Middle frontal gyrus (tissue), 1 donor: ENCODE results near the gene SLC45A1.

Source experiments
- DNase-seq: peaks from one replicate; pipeline ENCODE4 v3.0.0-alpha.2; 2015; ENCODE audit warnings: low spot score; ENCODE audit errors: extremely low spot score

The SLC45A1 gene

DNA sequence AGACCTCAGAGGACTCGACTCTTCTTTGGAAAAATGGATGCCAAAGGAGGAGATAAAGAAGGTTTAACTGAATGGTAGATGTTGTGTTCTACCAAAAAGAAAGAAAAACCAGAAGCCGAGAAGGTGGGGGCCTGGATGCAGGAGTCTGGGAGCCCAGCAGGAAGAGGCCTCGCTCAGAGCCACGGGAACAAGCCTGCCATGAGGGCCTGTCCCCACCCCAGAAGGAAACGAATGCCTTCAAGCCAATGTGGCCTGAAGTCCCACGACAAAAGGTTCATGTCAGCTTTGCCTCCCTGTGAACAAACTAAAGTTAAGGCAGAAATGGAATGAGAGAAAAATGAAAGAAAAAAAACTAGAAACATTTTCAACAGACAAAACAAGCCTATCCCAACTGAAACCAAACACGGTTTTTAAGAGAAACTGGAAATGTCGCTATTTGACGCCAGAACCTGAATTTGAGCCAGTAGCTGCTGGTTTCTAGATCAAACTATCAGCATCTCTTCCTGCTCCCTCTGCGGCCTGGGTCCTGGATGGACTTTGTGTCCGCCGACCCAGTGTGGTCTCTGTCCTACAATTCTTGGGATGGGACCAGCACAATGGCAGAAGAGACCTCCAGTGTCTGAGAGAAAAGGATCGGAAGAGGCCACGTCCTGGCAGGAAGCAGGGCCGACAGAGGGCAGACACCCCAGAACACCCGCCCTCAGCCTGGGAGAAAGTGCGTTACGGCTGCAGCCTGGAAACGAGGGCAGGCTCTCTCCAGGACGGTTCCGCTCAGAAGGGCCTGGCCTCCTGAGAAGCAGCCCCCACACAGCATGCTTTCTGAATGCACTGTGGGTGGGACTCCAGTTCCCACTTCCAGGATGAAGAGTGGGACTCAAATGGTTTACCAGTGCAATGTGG, 35.2 kb downstream of the SLC45A1 start:
- no peak for DNase-seq

DNA sequence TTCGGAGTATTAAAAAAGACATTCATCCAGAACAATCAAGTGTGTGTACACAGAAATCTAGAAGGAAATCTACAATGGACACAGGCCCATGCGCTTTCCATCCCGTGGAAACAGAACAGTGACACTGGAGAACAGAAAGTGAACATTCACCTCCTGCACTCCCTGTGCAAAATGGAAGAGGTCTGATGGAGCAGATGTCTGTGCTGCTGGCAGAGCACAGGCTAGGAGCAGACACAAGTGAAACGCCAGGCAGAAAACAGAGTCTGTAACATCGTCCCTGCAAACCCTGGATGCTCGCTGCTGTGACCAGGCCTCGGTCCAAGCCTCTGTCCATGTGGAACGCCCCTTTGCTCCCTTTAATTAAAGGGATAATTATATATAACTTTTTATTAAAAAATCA, 36.1 kb downstream of the SLC45A1 start:
- DNase-seq, result no peak

DNA sequence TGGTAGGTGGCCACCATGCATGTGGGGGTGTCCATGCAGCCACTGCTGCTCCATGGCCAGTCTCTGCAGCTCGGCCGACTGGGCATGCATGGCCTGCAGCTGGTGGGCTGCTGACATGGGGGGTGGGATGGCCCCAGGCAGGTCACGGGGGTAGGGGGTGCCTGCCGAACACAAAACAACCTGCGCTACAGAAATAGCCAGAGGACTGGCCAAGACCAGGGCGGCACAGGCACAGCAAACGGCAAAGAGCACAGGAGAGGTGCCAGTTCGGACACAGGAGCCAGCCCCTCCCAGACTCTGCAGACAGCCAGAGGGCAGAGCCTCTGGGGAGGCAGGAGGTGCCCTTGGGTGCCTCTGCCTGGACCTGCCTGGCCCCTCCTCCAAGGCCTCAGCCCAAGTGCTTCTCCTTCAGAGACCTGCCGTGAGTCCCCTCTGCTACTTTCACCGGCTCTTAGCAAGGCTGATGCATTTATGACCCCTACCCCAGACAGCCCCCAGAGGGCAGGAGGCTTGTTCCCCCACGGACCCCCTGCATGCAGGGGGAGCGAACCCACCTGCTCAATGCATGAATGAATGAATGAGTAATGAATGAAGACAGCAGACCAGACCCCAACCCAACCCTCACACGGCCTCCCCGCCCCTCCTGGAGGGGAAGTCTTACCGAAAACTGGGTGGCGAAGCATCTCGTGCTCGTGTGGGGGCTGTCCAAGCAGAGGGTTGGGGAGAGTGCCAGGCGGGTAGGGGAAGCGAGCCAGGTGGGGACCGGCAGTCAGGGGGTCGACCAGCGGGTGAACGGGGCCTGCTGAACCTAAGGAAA, 37.7 kb downstream of the SLC45A1 start:
- DNase-seq, result no peak

DNA sequence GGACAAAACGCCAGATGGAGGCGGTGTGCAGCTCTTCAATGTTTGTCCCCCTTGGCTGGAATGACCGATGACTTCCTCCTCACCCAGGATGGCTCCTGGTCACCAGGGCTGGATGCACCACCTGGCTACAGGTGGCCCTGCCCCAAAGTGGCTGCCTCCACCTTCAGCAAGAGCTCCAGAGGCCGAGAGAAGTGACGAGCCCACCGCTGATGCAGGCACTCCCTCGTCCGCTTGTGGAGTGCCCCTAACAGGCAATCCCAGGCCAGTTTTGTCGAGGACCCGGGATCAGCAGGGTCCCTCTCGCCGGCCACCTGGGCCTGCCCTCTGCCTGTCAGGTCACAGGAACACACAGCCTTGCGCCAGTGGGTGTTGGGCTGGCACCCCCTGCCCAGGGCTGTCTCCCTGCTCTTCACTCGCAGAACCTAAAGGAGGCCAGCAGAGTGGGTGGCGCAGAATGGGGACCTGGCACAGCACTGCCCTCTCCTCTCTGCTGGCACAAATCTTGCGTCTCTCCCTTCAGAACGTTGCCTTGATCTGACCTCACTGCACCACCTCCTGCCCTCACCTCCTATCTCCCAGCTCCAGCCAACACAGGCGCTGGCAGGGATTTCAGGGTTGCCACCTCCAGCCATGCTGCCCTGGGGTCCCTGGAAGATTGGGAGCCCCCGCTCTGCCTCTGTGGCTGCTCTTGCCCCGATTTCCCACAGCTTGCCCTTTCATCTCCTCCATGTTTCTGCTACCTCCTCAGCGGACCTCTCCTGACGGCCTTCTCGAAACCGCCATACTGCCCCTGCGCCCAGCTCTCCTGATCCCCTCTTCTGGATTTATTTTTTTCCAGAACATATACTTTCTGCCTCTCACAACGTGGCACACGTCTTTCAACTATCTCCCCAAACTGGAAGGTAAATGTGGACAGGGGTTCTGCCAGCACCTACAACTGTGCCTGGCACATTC, 38.6 kb downstream of the SLC45A1 start:
- no peak for DNase-seq

DNA sequence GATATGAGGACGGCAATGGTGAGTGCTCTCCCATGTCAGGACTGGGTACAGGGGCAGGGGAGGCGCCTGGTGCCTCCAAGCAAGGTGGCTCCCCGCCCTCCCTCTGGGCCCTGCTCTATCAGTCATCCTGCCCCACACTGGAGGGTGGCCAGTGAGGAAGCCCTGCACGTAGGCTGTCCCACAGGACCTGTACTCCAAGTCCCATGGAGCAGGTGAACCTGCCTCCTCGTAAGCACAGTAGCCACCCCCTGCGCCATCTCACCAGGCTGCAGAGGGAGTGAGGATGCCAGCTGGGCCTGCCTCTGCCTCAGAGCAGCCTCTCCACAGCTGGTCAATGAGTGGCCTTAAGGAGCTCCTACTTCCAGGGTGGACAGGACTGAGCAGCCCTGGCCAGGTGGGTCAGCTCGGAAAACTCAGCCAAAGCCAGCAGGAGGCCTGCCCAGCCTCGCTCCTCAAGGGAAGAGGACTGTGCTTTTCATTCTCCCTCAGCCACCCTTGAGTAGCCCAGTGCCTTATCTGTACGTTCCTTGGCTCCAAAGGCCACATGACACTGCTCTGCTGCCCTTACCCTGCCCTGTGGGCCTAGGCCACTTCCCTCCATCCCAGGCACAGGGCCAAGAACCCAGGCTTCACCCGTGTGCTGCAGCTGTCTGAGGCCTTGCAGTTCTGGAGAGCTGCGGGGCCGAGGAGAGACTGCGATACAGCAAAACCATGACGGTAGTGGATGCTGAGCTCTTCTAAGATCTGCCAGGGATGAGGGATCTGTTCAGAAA, 39.6 kb downstream of the SLC45A1 start:
- DNase-seq, result no peak

DNA sequence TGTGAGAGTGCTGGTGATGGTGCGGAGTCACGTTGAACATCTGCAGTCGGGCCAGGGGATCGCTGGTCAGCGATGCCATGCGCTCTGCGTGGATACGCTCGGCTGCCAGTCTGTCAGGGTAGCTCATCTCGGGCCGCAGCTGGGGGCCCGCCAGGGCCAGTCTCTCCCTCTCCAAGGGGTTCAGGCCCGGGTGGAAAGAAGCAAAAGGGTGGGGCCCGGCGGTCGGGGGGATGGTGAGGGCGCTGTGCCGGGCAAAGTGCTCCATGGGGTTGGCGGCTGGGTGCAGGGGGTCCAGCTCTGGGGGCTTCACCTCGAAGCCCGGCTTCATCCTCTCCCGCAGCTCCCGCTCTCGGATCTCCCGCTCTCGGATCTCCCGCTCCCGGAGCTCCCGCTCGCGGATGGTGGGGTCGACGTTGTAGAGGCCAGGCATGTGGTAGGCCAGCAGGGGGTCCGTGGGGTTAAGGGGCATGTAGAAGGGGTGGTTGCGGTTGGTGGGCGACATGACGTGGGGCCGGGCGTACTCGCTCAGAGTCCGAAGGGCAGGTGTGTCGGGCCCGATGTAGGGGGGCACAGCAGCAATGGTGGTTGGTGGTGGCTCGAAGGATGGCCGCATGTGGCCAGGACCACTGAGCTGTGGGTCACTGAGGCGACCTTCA, 40.5 kb downstream of the SLC45A1 start:
- DNase-seq, result no peak

DNA sequence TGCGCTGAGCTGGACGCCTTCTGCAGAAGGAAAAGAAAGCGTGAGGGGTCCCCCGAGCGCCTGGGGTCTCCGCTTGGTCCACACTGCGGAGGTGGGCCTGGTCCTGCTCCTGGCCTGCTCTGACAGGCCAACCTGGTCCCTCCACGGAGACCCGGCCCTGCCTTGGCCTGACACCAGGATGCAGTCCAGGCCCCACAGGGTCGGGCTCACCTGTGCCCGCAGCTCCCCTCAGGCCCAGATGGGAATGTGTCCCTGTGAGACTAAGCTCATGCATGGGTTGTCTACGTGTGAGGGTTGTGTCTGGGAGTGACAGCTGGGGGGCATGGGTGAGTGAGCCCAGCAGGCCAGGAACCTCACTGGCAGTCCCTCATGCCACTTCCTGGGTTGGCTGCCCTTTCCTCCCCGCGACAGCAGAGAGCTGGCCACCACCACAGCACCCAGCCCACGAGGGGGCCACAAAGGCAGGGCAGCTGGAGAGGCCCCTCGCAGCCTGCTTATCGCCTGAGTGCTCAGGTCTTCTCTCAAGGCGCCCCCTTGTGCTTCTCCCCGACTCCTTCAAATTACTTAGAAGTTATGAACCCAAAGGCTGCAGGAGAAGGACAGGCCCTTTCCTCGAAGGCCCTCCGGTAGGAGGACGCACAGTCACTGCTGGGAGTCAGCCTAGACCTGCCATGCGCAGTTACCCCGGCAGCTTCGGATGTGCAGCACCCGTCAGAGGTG, 41.1 kb downstream of the SLC45A1 start:
- no peak for DNase-seq

DNA sequence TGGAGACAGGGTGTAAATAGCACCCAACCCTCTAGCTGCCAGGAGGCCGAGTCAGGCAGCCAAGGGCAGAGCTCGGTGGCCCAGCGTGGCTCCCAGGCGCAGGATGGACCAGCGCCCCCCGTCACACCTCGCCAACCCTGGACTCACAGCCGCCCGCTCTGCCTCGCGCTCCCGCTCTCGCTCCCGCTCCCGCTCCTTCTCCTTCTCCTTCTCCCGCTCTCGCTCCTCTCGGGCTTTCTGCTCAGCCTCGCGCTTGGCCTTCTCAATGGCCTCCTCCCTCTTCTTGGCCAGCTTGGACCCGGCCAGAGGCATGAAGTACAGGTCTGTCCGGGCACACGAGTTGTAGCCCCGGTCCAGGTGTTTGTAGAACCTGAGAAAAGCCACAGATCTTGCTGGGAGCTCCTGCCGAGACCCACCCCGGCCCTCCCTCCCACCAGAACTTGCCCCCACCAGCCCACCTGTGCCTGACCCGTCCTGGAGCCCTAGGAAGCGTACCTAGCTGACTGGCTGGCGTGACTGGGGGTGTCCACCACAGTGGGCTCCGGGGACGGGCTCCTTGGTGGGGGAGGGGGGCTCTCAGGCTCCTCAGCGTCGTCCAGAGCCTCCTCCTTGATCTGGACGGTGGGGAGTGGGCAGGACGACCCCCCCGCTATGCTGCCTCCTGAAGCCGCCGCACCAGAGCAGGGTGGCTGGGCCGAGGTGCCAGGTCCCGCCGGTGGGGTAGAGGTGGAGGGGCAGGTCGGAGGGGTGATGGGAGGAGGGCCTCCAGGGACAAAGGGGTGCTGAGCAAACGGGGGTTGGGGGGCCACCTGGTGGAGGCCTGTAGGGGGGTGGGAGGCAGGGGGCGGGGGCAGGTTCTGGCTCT, 41.9 kb downstream of the SLC45A1 start:
- no peak for DNase-seq

DNA sequence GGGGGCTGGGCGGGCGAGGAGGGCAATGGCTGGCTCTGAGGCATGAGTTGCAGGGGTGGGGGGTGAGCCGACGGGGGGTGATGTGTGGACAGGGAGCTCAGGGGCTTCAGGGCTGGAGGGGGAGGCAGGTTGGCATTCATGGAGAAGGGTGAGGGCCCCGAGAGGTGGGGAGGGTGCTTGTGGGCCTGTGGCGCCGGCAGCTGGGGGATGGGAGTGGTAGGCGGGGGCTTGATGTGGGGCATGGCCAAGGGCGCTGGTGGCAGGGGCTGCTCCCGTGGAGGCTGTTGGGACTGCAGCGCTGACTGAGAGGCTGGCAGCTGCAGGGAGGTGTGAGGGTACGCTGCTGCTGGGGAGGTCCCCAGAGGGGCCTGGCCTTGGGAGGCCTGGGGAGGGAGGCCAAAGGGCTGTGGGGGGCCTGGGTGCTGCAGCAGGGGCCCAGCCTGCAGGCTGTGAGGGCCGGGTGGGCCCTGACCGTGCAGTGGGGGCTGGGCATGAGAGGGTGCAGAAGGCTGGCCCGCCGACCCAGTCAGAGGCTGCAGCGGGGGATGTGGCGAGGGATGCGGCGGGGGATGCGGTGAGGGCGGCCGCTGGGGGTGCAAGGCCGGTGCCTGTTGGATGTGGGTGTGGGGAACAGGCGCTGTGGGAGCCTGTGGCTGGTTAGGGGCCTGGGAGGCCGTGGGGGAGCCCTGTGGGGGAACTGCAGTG, 42.7 kb downstream of the SLC45A1 start:
- DNase-seq, result no peak

DNA sequence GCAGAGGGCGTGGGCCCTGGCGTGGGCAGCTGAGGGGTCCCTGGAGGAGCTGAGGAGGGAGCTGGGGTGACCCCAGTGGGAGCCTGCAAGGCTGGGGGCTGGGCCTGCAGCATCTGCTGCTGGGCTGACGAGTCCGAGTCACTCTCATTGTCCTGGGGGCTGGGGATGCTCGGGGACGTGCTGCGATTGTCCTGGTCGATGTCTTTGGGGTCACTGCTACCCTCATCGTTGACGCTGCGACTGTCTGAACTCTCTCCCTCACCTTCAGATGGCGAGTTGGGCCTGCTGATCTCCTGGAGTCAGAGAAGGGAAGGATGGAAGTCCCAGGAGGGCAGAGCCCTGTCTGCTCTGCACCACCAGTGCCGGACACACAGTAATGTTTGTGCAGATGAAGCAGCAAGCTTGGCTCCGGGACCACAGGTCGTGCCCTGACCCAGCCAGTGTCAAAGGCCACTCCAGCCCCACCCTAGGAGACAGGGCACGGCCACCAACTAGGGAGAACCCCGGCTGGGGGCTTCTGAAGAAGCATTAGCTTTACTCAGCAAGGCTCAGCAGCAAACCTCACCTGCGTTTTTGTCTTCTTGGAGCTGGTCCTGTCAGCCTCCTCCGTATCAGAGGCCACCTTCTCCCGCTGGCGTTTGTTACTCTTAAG, 43.4 kb downstream of the SLC45A1 start:
- no peak for DNase-seq

DNA sequence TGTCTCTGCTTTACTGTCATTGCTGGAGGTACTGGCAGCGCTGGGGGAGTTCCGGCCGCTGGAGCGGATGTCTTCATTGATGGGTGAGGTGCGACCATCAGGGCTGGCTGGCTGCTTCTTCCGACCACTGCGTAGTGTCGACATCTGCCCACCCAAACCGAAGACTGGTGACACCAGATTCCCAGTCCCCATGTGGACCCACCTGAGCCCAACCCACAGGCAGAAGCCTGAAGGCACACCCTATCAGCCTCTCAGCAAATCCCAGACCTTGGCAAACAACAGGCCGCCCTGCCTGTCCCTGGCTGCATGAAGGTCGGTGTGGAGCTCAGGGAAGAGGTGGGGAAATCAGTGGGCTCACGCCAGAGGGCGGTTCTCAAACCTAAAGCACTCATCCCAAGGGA, 44.8 kb downstream of the SLC45A1 start:
- DNase-seq, result no peak

DNA sequence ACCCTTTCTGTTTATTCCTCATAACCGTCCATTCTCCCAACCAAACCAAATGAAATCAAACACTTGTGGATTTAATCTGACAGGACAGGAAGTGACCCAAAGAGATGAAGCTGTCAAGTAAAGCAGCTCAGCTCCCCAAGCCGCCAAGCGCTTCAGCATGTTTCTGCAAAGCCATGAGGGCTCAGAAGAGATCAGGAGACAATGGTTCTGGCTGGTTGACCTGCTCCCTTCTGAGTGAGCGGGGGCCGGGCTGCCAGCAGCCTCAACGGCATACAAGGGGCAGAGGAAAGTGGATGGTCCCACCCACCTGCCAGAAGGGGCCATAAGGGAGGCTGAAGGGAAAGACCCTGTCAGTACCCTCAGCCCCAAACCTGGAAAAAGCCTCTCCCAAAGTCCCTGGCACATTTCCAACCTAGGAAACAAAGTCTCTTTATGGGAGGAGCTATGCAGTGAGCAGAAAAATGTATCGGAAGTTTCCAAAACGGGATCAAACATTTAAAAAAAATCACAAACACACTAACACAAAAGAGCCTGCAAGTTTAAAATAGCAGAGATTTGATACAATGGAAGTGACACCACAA, 45.4 kb downstream of the SLC45A1 start:
- DNase-seq, result no peak

DNA sequence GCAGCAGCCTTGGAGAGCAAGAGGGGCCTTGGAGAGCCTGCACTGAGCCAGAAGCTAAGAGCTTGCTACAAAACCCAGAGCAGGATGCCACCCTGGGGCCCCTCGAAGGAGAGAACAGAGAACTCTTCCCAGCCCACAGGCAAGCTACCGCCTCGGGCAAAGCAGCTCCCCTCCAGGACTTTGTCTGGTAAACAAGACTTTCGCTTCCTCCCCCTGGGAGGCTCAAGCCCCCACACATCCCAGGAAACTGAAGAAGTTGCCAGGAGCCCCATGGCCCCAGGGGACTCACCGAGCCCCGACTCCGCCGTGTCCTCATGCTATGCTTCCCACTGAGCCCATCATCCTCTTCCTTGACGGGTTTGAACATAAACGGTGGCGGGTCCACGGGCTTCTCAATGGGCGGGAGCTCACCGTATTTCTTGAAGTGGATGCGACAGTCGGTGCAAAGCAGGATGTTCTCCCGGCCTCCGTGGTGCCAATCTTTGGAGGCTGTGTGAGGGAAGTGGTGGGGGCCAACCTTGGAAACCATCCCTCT, 45.9 kb downstream of the SLC45A1 start:
- no peak for DNase-seq

DNA sequence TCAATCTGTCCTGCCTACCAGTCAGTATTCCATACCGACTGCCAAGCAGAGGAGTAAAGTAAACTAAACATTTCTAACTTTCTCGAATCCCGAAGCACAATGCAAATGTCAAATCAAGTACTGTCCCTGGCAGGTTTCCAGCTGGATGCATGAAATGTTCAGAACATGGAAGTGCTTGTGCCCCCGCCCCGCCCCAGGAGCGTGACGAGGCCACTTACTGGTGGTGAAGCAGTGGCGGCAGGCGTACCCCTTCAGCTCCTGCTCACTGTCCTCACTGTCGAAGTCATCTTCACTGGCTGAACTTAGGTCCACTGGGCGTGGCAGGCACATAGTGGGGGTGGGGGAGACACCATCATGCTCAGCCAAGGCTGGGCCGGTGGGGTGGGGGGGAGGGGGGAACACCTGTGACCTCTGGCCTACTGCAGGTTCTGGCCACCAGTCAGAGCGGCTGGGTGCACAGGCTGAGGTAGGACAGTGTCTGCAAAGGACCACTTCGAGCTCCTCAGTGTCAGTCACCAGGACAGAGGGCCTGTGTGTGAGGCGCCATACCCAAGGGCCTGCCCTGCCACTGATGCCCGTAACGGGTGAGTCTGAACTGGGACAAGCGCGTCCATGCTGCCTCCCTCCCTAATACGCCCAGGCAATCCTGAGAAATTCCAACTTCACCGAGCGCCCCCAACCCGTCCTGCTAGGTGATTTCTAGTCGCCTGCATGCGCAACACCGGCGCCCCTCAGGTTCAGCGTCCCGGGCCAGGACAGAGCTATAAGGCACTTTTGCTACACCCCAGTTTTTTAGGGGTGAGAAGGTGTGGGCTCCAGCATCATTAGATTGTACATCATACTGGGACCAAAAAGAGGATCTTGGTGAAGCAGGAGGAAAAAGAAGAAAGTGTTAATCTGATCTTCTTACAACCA, 46.9 kb downstream of the SLC45A1 start:
- DNase-seq, result no peak

DNA sequence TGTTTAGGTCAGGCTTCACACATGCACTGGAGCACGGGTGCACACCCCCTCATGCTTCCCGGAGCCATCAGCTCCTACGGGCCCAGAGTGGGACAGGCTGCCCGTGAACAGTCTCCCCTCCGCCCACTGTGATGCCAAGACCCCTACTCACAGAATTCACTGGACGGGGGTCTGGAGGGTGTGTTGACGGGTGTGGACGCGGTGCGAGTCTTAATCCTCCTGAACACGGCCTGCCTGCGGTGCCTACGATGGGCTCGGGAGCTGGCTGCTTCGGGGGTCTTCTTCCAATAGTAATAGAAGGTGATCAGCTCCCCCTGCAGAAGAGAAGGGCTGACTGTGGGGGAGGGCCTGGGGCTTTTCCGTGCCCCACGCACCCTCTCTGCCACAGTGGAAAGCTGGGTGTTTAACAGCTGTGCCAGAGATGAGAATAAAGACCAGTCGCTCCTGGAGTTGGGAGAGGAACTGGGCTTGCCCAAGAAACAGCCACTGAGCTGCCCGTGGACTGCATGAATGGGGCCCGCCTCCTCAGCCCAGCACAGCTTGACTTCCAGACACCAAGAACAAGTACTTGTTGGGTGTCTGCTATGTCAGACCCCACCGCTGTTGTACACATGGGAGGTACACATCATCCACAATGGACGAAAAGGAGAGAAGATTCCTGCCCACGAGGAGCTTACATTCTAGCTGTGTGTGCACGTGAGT, 47.9 kb downstream of the SLC45A1 start:
- DNase-seq, result no peak
